Astrocyte (in vitro differentiated cells and primary cell): Measurements from ENCODE around the gene SLC12A8. TPM values are rescaled to one million over a fixed set of nuclear protein-coding genes. Genes with fewer than 3 reads are reported as not detected.

Source experiments
- DNase-seq: peaks from one replicate; pipeline ENCODE4 v3.0.0-alpha.2; 2010; ENCODE audit warnings: low read depth
- FAIRE-seq: peaks from 2 replicates; lab custom pipeline; 2011; peaks lifted over from hg19 to GRCh38; lab: Jason Lieb, UNC
- H2AFZ ChIP-seq: 2 replicates; pipeline ENCODE4 v1.6.0; 2012; ENCODE audit warnings: low read depth, low read length, inconsistent platforms
- H3K27ac ChIP-seq: 2 replicates; pipeline ENCODE4 v1.5.1; 2011; ENCODE audit warnings: low read depth, low read length, inconsistent platforms
- H3K27me3 ChIP-seq: 2 replicates; pipeline ENCODE4 v1.6.0; 2011; ENCODE audit warnings: low read length, inconsistent platforms; ENCODE audit not compliant: insufficient read depth
- H3K36me3 ChIP-seq: 2 replicates; pipeline ENCODE4 v1.5.1; 2011; ENCODE audit warnings: low read length, inconsistent platforms; ENCODE audit not compliant: insufficient read depth
- H3K4me1 ChIP-seq: 2 replicates; pipeline ENCODE4 v1.5.1; 2011; ENCODE audit warnings: low read length, inconsistent platforms; ENCODE audit not compliant: insufficient read depth
- H3K4me2 ChIP-seq: 2 replicates; pipeline ENCODE4 v1.6.0; 2012; ENCODE audit warnings: low read length, inconsistent platforms
- H3K4me3 ChIP-seq: 2 replicates; pipeline ENCODE4 v1.5.1; 2011; ENCODE audit warnings: low read depth, mild to moderate bottlenecking, low read length, inconsistent platforms; ENCODE audit not compliant: insufficient read depth
- H3K79me2 ChIP-seq: 2 replicates; pipeline ENCODE4 v1.6.0; 2012; ENCODE audit warnings: mild to moderate bottlenecking, low read length, inconsistent platforms; ENCODE audit not compliant: insufficient read depth
- H3K9ac ChIP-seq: 2 replicates; pipeline ENCODE4 v1.6.0; 2012; ENCODE audit warnings: mild to moderate bottlenecking, low read length, inconsistent platforms
- H3K9me3 ChIP-seq: 2 replicates; pipeline ENCODE4 v1.5.1; 2012; ENCODE audit warnings: low read depth, mild to moderate bottlenecking, low read length, inconsistent platforms; ENCODE audit not compliant: insufficient read depth
- H4K20me1 ChIP-seq: 2 replicates; pipeline ENCODE4 v1.6.0; 2012; ENCODE audit warnings: low read length, inconsistent platforms; ENCODE audit not compliant: insufficient read depth
- H3K27ac Mint-ChIP-seq: one replicate; pipeline ENCODE4 v1.8.0; 2021; ENCODE audit warnings: mild to moderate bottlenecking, mixed read lengths; ENCODE audit not compliant: unreplicated experiment
- H3K27me3 Mint-ChIP-seq: one replicate; pipeline ENCODE4 v1.8.0; 2021; ENCODE audit warnings: low read depth, mixed read lengths; ENCODE audit not compliant: unreplicated experiment
- H3K36me3 Mint-ChIP-seq: one replicate; pipeline ENCODE4 v1.8.0; 2021; ENCODE audit warnings: low read depth, mixed read lengths; ENCODE audit not compliant: unreplicated experiment
- H3K4me1 Mint-ChIP-seq: one replicate; pipeline ENCODE4 v1.8.0; 2021; ENCODE audit warnings: low read depth, mixed read lengths; ENCODE audit not compliant: unreplicated experiment
- H3K4me3 Mint-ChIP-seq: one replicate; pipeline ENCODE4 v1.8.0; 2021; ENCODE audit warnings: mild to moderate bottlenecking, moderate library complexity, mixed read lengths; ENCODE audit not compliant: unreplicated experiment
- H3K9me3 Mint-ChIP-seq: one replicate; pipeline ENCODE4 v1.8.0; 2021; ENCODE audit warnings: mild to moderate bottlenecking, mixed read lengths; ENCODE audit not compliant: unreplicated experiment
- CTCF ChIP-seq: IDR thresholded peaks from 2 replicates; pipeline ENCODE4 v1.5.1; 2011; ENCODE audit warnings: low read depth, mild to moderate bottlenecking, inconsistent platforms, low read length, moderate library complexity; ENCODE audit not compliant: insufficient read depth
- EZH2 ChIP-seq: IDR thresholded peaks from 2 replicates; pipeline ENCODE4 v1.6.1; 2012; ENCODE audit warnings: mild to moderate bottlenecking, low read length, inconsistent platforms; ENCODE audit not compliant: insufficient read depth
- total RNA-seq: library from RNA; stranded (reverse); gene quantifications from 2 replicates; pipeline ENCODE4 v1.2.1, GENCODE V29; 2021

Gene SLC12A8
- total RNA-seq, 1 donor from 2014 or later: 4.2 TPM

GRCh38 chr3:125072301-125072700, 140.2 kb downstream of the SLC12A8 start:
- H3K4me1 Mint-ChIP-seq: peaks cover 13% of the 10 kb centered on the region
- H3K36me3 Mint-ChIP-seq: no peaks in the 10 kb centered on the region
- H3K9me3 ChIP-seq: no peaks in the 10 kb centered on the region
- H2AFZ ChIP-seq: no peak overlapping the region
- DNase-seq (peak; percentile 67), FAIRE-seq (peak; percentile 72)
- no peaks in the 10 kb centered on the region for H3K36me3 ChIP-seq
- no peak overlapping the region for H3K4me2 ChIP-seq
- no peaks in the 10 kb centered on the region for H3K79me2 ChIP-seq
- H3K27ac ChIP-seq: no peak overlapping the region
- H3K4me1 ChIP-seq: no peaks in the 10 kb centered on the region
- H3K9ac ChIP-seq: no peak overlapping the region
- no peak overlapping the region for H3K4me3 Mint-ChIP-seq
- H3K27ac Mint-ChIP-seq: no peak overlapping the region
- TF ChIP-seq EZH2 (no peak), CTCF (no peak)
- H3K27me3 ChIP-seq: no peaks in the 10 kb centered on the region
- H4K20me1 ChIP-seq: no peaks in the 10 kb centered on the region
- H3K27me3 Mint-ChIP-seq: peaks cover 15% of the 10 kb centered on the region
- no peaks in the 10 kb centered on the region for H3K9me3 Mint-ChIP-seq
- H3K4me3 ChIP-seq: no peak overlapping the region

GRCh38 chr3:125069968-125070745, 142.4 kb downstream of the SLC12A8 start:
- FAIRE-seq (no peak), DNase-seq (no peak)
- Mint-ChIP-seq H3K27ac (no peak overlapping the region), H3K4me3 (no peak overlapping the region), H3K27me3 (peaks cover 6% of the 10 kb centered on the region), H3K9me3 (no peaks in the 10 kb centered on the region), H3K4me1 (peaks cover 20% of the 10 kb centered on the region), H3K36me3 (no peaks in the 10 kb centered on the region)
- Histone ChIP-seq H2AFZ (no peak overlapping the region), H3K79me2 (no peaks in the 10 kb centered on the region), H3K36me3 (no peaks in the 10 kb centered on the region), H4K20me1 (no peaks in the 10 kb centered on the region), H3K27me3 (no peaks in the 10 kb centered on the region), H3K27ac (no peak overlapping the region), H3K4me1 (no peaks in the 10 kb centered on the region), H3K9ac (no peak overlapping the region), H3K4me3 (no peak overlapping the region), H3K4me2 (no peak overlapping the region), H3K9me3 (no peaks in the 10 kb centered on the region)
- TF ChIP-seq CTCF (no peak), EZH2 (no peak)

- no peaks in the 10 kb centered on the region for H3K9me3 ChIP-seq
- no peak overlapping the region for H3K4me3 ChIP-seq
- Mint-ChIP-seq H3K36me3 (no peaks in the 10 kb centered on the region), H3K27me3 (peaks cover 3% of the 10 kb centered on the region), H3K4me3 (no peak overlapping the region), H3K4me1 (peaks cover 20% of the 10 kb centered on the region), H3K9me3 (peaks cover 2% of the 10 kb centered on the region), H3K27ac (no peak overlapping the region)
- no peak overlapping the region for H2AFZ ChIP-seq
- H3K79me2 ChIP-seq: no peaks in the 10 kb centered on the region
- H3K9ac ChIP-seq: no peak overlapping the region
- no peaks in the 10 kb centered on the region for H3K4me1 ChIP-seq
- H4K20me1 ChIP-seq: no peaks in the 10 kb centered on the region
- no peak for TF ChIP-seq CTCF
- TF ChIP-seq EZH2: no peak
- no peak overlapping the region for H3K27ac ChIP-seq
- DNase-seq (no peak), FAIRE-seq (no peak)
- no peaks in the 10 kb centered on the region for H3K36me3 ChIP-seq
- no peaks in the 10 kb centered on the region for H3K27me3 ChIP-seq
- no peak overlapping the region for H3K4me2 ChIP-seq
These were observed 143.1 kb downstream of the SLC12A8 start for GRCh38 chr3:125069452-125069851.
